H1 (cell line): Measurements from ENCODE around the gene FNDC7. TPM values are rescaled to one million over a fixed set of nuclear protein-coding genes. Genes with fewer than 3 reads are reported as not detected.

Experiments
- CHD1 ChIP-seq: IDR thresholded peaks from 2 replicates; pipeline ENCODE4 v1.6.1; 2012; ENCODE audit warnings: low read depth, low read length, improper control_type of control experiment
- CHD2 ChIP-seq: IDR thresholded peaks from 2 replicates; pipeline ENCODE4 v1.6.1; 2012; ENCODE audit warnings: low read length, improper control_type of control experiment
- PHF8 ChIP-seq: fragments of 200-600 bp; sonication (generic); conservative IDR thresholded peaks from 2 replicates; pipeline ENCODE4 v1.7.1; 2012; ENCODE audit warnings: low read depth, mild to moderate bottlenecking, inconsistent platforms, low read length, moderate library complexity
- POLR2A ChIP-seq, 2 experiments: IDR thresholded peaks; 1 replicate in 1 of 2; 2 replicates in 1 of 2; pipeline ENCODE4 v1.6.1; 2011; ENCODE audit warnings: low read depth in 2 of 2, low read length in 2 of 2, mild to moderate bottlenecking in 2 of 2; ENCODE audit errors: control extremely low read depth in 1 of 2
- RNF2 ChIP-seq: fragments of 200-900, 300-1000 bp; sonication (generic); IDR thresholded peaks from 2 replicates; pipeline ENCODE4 v1.7.1; 2016; ENCODE audit warnings: borderline replicate concordance, low read depth, mild to moderate bottlenecking, antibody characterized with exemption, low read length; ENCODE audit not compliant: poor library complexity, severe bottlenecking; ENCODE audit errors: missing control alignments
- polyA plus RNA-seq, 7 experiments: library from polyadenylated mRNA; depleted of rRNA in 3 of 7; stranded (reverse) in 5 of 7; unstranded in 2 of 7; fragments of >200 nt in 5 of 7; fragments of 200-250 nt in 2 of 7; gene quantifications; 1 replicate in 5 of 7; 2 replicates in 1 of 7; 4 replicates in 1 of 7; pipeline versions ENCODE4 v1.2.1 to v1.2.3, GENCODE V29; 2011 to 2013; ENCODE audit warnings: missing spikeins in 2 of 7, mixed read lengths in 2 of 7
- total RNA-seq: library from RNA; stranded (reverse); fragmentation: NEBNext Ultra II Directional; extraction: Animal tissue kit (Norgen Biotek cat#: 25700); gene quantifications from 2 replicates; pipeline ENCODE4 v1.2.1, GENCODE V29; 2021

FNDC7 gene
- total and polyA plus RNA-seq, 2 of the 8 experiments (the other 6 are each of a cell fraction or from before 2014, with no cell fraction given) = 0.13 to 0.20 TPM

DNA sequence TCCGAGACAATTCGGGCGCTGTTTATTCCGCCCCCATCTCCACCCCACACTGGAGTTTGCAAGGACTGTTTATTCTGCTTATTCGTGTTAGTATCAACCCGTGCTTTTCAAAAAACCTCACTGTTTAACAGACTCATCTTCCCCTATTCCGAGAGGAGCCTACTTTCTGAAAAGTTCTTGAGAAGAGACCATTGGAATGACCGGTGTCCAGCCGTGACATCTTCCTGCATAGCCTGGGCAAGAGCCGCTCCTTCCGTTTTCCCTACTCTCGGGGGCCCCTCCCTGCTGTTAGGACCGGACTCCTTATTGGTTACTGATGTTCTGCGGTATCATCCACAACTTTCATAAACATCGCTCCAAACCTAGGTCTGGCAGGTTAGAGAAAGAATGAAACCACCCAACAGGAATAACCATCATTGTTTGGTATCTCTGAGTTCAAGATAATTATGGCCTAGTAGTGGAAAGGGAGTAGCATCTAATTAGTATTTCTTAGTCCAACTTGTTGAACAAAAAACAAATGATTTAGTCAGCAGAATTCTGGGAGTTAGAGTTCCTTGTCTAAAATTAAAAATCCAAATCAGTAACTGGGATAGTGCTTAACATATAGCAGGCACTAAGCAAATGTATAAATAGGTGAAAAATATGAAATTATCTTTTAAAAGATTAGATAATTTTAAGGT, 34.6 kb downstream of the FNDC7 start (continued):
- TF ChIP-seq POLR2A (IDR thresholded peaks at IDR 0.05; ENCODE audit: control extremely low read depth in 1 of 2, low read depth in 2 of 2, low read length in 2 of 2) (no peak; a peak in 1 of 3 replicates), PHF8 (no peak), CHD1 (no peak), RNF2 (no peak), CHD2 (no peak)
